Measurements from ENCODE around the gene TSPAN3.

The TSPAN3 gene

GRCh38 chr15:77107531-77108355 lies 36.8 kb upstream of the TSPAN3 start:
- peak; percentile 82 for TF ChIP-seq CTCF (IDR thresholded peaks at IDR 0.05; ENCODE audit: low read depth, low read length)
- DNase-seq (ENCODE audit: extremely low read depth, low read depth), result no peak

- DNase-seq (ENCODE audit: extremely low read depth, low read depth), result no peak
- TF ChIP-seq CTCF (IDR thresholded peaks at IDR 0.05; ENCODE audit: low read depth, low read length), result no peak
Measured at GRCh38 chr15:77107068-77107467, 36.2 kb upstream of the TSPAN3 start.

GRCh38 chr15:77104155-77104554 lies 33.2 kb upstream of the TSPAN3 start:
- TF ChIP-seq CTCF (IDR thresholded peaks at IDR 0.05; ENCODE audit: low read depth, low read length), result no peak
- no peak for DNase-seq (ENCODE audit: extremely low read depth, low read depth)

GRCh38 chr15:77099741-77100463 lies 29.0 kb upstream of the TSPAN3 start:
- TF ChIP-seq CTCF (IDR thresholded peaks at IDR 0.05; ENCODE audit: low read depth, low read length), result no peak
- no peak for DNase-seq (ENCODE audit: extremely low read depth, low read depth)

- no peak for DNase-seq (ENCODE audit: extremely low read depth, low read depth)
- no peak for TF ChIP-seq CTCF (IDR thresholded peaks at IDR 0.05; ENCODE audit: low read depth, low read length)
Measured at GRCh38 chr15:77098572-77098971, 27.7 kb upstream of the TSPAN3 start.

GRCh38 chr15:77097921-77098320 lies 27.0 kb upstream of the TSPAN3 start:
- DNase-seq (ENCODE audit: extremely low read depth, low read depth), result no peak
- no peak for TF ChIP-seq CTCF (IDR thresholded peaks at IDR 0.05; ENCODE audit: low read depth, low read length)

GRCh38 chr15:77097248-77097721 lies 26.4 kb upstream of the TSPAN3 start:
- TF ChIP-seq CTCF (IDR thresholded peaks at IDR 0.05; ENCODE audit: low read depth, low read length), result no peak
- DNase-seq (ENCODE audit: extremely low read depth, low read depth), result no peak

Data from AG09319 (cell line).